Neural progenitor cell (in vitro differentiated cells): ENCODE data around the gene MAGI2. TPM values are rescaled to one million over a fixed set of nuclear protein-coding genes. Genes with fewer than 3 reads are reported as not detected.
A peak's percentile ranks its signal among the peaks of the same experiment; 100 is the strongest.

Source experiments
- DNase-seq: peaks from one replicate; pipeline ENCODE4 v3.0.0-alpha.2; 2016; ENCODE audit warnings: low spot score
- H2AFZ ChIP-seq: fragments of 200-600 bp; sonication (generic); replicated peaks from 2 replicates; pipeline ENCODE4 v1.6.1; 2016; ENCODE audit warnings: antibody characterized with exemption
- H3F3A ChIP-seq: fragments of 200-600 bp; sonication (generic); 2 replicates; pipeline ENCODE4 v1.6.1; 2016; ENCODE audit warnings: antibody characterized with exemption, low read depth
- H3K27ac ChIP-seq: fragments of 200-600 bp; sonication (generic); 2 replicates; pipeline ENCODE4 v1.5.1; 2016; ENCODE audit warnings: mild to moderate bottlenecking
- H3K27me3 ChIP-seq: fragments of 200-600 bp; sonication (generic); 2 replicates; pipeline ENCODE4 v1.6.1; 2016; ENCODE audit warnings: mild to moderate bottlenecking, moderate library complexity
- H3K36me3 ChIP-seq: fragments of 200-600 bp; sonication (generic); 2 replicates; pipeline ENCODE4 v1.5.1; 2016
- H3K4me1 ChIP-seq: fragments of 200-600 bp; sonication (generic); 2 replicates; pipeline ENCODE4 v1.6.1; 2016; ENCODE audit warnings: mixed run types
- H3K4me2 ChIP-seq: fragments of 200-600 bp; sonication (generic); 2 replicates; pipeline ENCODE4 v1.6.1; 2016
- H3K4me3 ChIP-seq: fragments of 200-600 bp; sonication (generic); 2 replicates; pipeline ENCODE4 v1.5.1; 2016
- H3K79me2 ChIP-seq: fragments of 200-600 bp; sonication (generic); 2 replicates; pipeline ENCODE4 v1.6.1; 2016; ENCODE audit warnings: low read depth
- H3K9ac ChIP-seq: fragments of 200-600 bp; sonication (generic); 2 replicates; pipeline ENCODE4 v1.6.1; 2016
- H3K9me3 ChIP-seq: fragments of 200-600 bp; sonication (generic); 2 replicates; pipeline ENCODE4 v1.5.1; 2016; ENCODE audit warnings: low read depth
- H4K20me1 ChIP-seq: fragments of 200-600 bp; sonication (generic); 2 replicates; pipeline ENCODE4 v1.6.1; 2016; ENCODE audit warnings: low read depth
- H3K27ac Mint-ChIP-seq: 3 replicates; pipeline ENCODE4 v1.8.0; 2021; ENCODE audit warnings: mixed read lengths
- H3K27me3 Mint-ChIP-seq: 2 replicates; pipeline ENCODE4 v1.8.0; 2022; ENCODE audit warnings: low read depth, mild to moderate bottlenecking, inconsistent platforms, moderate library complexity, mixed read lengths; ENCODE audit not compliant: insufficient read depth
- H3K36me3 Mint-ChIP-seq: 3 replicates; pipeline ENCODE4 v1.8.0; 2021; ENCODE audit warnings: mixed read lengths
- H3K4me1 Mint-ChIP-seq: 3 replicates; pipeline ENCODE4 v1.8.0; 2021; ENCODE audit warnings: mixed read lengths
- H3K4me3 Mint-ChIP-seq: 3 replicates; pipeline ENCODE4 v1.8.0; 2021; ENCODE audit warnings: mild to moderate bottlenecking, moderate library complexity, mixed read lengths
- H3K9me3 Mint-ChIP-seq: 3 replicates; pipeline ENCODE4 v1.8.0; 2020; ENCODE audit warnings: mixed read lengths
- CTCF ChIP-seq: fragments of 200-600 bp; sonication (generic); IDR thresholded peaks from 2 replicates; pipeline ENCODE4 v1.5.1; 2017; ENCODE audit warnings: antibody characterized with exemption, mild to moderate bottlenecking
- EZH2 ChIP-seq: fragments of 200-600 bp; sonication (generic); IDR thresholded peaks from 2 replicates; pipeline ENCODE4 v1.6.1; 2017; ENCODE audit warnings: antibody characterized with exemption, mild to moderate bottlenecking, moderate library complexity
- EZH2phosphoT487 ChIP-seq: fragments of 200-600 bp; sonication (generic); IDR thresholded peaks from 2 replicates; pipeline ENCODE4 v1.6.1; 2017; ENCODE audit warnings: antibody characterized with exemption
- total RNA-seq: library from RNA; depleted of rRNA; stranded (reverse); fragments of >200 nt; gene quantifications from 2 replicates; pipeline ENCODE4 v1.2.3, GENCODE V29; 2015; ENCODE audit warnings: low replicate concordance

The MAGI2 gene
- total RNA-seq, 1 donor from 2014 or later, result 5.8 TPM

GRCh38 chr7:79319369-79319768 lies 134.1 kb downstream of the MAGI2 start:
- H4K20me1 ChIP-seq, result no peaks in the 10 kb centered on the region
- H2AFZ ChIP-seq, result no peak overlapping the region
- Mint-ChIP-seq H3K4me3 (no peak overlapping the region), H3K4me1 (peaks cover 4% of the 10 kb centered on the region), H3K27ac (no peak overlapping the region), H3K27me3 (no peaks in the 10 kb centered on the region), H3K36me3 (no peaks in the 10 kb centered on the region), H3K9me3 (no peaks in the 10 kb centered on the region)
- no peaks in the 10 kb centered on the region for H3K27me3 ChIP-seq
- no peaks in the 10 kb centered on the region for H3K4me1 ChIP-seq
- no peak overlapping the region for H3K27ac ChIP-seq
- DNase-seq, result no peak
- H3F3A ChIP-seq, result no peaks in the 10 kb centered on the region
- H3K9me3 ChIP-seq, result no peaks in the 10 kb centered on the region
- no peaks in the 10 kb centered on the region for H3K79me2 ChIP-seq
- TF ChIP-seq EZH2 (no peak), EZH2phosphoT487 (no peak)
- H3K36me3 ChIP-seq, result no peaks in the 10 kb centered on the region
- H3K4me2 ChIP-seq, result no peak overlapping the region
- no peak overlapping the region for H3K4me3 ChIP-seq
- no peak overlapping the region for H3K9ac ChIP-seq

DNA sequence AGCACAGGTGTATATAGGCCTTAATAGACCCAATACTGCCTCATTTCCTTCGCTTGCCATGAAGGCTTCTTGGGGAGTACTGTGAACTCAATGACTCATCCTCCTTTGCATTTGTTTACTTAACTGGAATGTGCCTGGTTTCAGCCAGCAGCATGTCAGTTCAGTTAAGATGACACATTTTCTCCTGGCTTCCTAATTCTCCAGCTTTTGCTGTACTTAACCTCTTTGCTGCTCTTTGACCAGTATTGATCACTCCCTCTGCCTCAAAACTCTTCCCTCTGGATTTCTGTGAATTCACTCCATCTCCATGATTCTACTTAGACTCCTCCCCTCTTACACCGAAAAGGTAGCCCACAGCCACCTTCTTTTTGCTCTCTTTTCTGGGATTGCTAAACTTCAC lies 135.7 kb downstream of the MAGI2 start:
- H3K9me3 Mint-ChIP-seq, result no peaks in the 10 kb centered on the region
- no peaks in the 10 kb centered on the region for H3K27me3 Mint-ChIP-seq
- H3K36me3 ChIP-seq, result no peaks in the 10 kb centered on the region
- no peak overlapping the region for H2AFZ ChIP-seq
- peak; percentile 4 for DNase-seq
- no peaks in the 10 kb centered on the region for H3F3A ChIP-seq
- no peak overlapping the region for H3K9ac ChIP-seq
- H3K9me3 ChIP-seq, result no peaks in the 10 kb centered on the region
- TF ChIP-seq EZH2phosphoT487 (no peak), CTCF (no peak), EZH2 (no peak)
- H3K27me3 ChIP-seq, result no peaks in the 10 kb centered on the region
- H3K4me3 ChIP-seq, result no peak overlapping the region
- H4K20me1 ChIP-seq, result no peaks in the 10 kb centered on the region
- H3K27ac Mint-ChIP-seq, result no peak overlapping the region
- H3K36me3 Mint-ChIP-seq, result no peaks in the 10 kb centered on the region
- H3K27ac ChIP-seq, result no peak overlapping the region
- H3K4me1 Mint-ChIP-seq, result peaks cover 4% of the 10 kb centered on the region
- no peak overlapping the region for H3K4me2 ChIP-seq
- H3K4me3 Mint-ChIP-seq, result no peak overlapping the region
- no peaks in the 10 kb centered on the region for H3K4me1 ChIP-seq
- H3K79me2 ChIP-seq, result no peaks in the 10 kb centered on the region

- DNase-seq, result no peak
- Histone ChIP-seq H3K9me3 (no peaks in the 10 kb centered on the region), H3K36me3 (no peaks in the 10 kb centered on the region), H3K9ac (no peak overlapping the region), H3K79me2 (no peaks in the 10 kb centered on the region), H3K4me2 (no peak overlapping the region), H4K20me1 (no peaks in the 10 kb centered on the region), H3F3A (no peaks in the 10 kb centered on the region), H2AFZ (no peak overlapping the region), H3K4me3 (no peak overlapping the region), H3K27ac (no peak overlapping the region), H3K4me1 (no peaks in the 10 kb centered on the region), H3K27me3 (no peaks in the 10 kb centered on the region)
- no peaks in the 10 kb centered on the region for H3K27me3 Mint-ChIP-seq
- H3K36me3 Mint-ChIP-seq, result no peaks in the 10 kb centered on the region
- no peak overlapping the region for H3K4me3 Mint-ChIP-seq
- no peaks in the 10 kb centered on the region for H3K4me1 Mint-ChIP-seq
- no peaks in the 10 kb centered on the region for H3K9me3 Mint-ChIP-seq
- no peak overlapping the region for H3K27ac Mint-ChIP-seq
- TF ChIP-seq EZH2phosphoT487, result no peak
- TF ChIP-seq EZH2, result no peak
- no peak for TF ChIP-seq CTCF
Observed at GRCh38 chr7:79312022-79312421, 141.4 kb downstream of the MAGI2 start.

- no peaks in the 10 kb centered on the region for H3K9me3 Mint-ChIP-seq
- peak; percentile 11 for DNase-seq
- Histone ChIP-seq H3K9me3 (no peaks in the 10 kb centered on the region), H3K4me2 (no peak overlapping the region), H3K4me3 (no peak overlapping the region), H3K27ac (no peak overlapping the region), H3K9ac (no peak overlapping the region), H4K20me1 (no peaks in the 10 kb centered on the region), H3K4me1 (no peaks in the 10 kb centered on the region), H3K36me3 (no peaks in the 10 kb centered on the region), H2AFZ (no peak overlapping the region), H3K27me3 (no peaks in the 10 kb centered on the region), H3F3A (no peaks in the 10 kb centered on the region), H3K79me2 (no peaks in the 10 kb centered on the region)
- no peak overlapping the region for H3K4me3 Mint-ChIP-seq
- no peaks in the 10 kb centered on the region for H3K4me1 Mint-ChIP-seq
- peak; percentile 34 for TF ChIP-seq CTCF
- TF ChIP-seq EZH2phosphoT487, result no peak
- no peak for TF ChIP-seq EZH2
- no peak overlapping the region for H3K27ac Mint-ChIP-seq
- no peaks in the 10 kb centered on the region for H3K36me3 Mint-ChIP-seq
- no peaks in the 10 kb centered on the region for H3K27me3 Mint-ChIP-seq
Observed at GRCh38 chr7:79308192-79308591, 145.3 kb downstream of the MAGI2 start.
